ENCODE measurements around the gene OR1A1. TPM values are rescaled to one million over a fixed set of nuclear protein-coding genes. Genes with fewer than 3 reads are reported as not detected.
"Not testable (repeated sequence)": the region's sequence is repeated elsewhere in the genome, so short reads cannot be mapped to it uniquely, and the experiment has no call there.

The OR1A1 gene
- total RNA-seq, 1 experiment from 2014 or later, result not detected

DNA sequence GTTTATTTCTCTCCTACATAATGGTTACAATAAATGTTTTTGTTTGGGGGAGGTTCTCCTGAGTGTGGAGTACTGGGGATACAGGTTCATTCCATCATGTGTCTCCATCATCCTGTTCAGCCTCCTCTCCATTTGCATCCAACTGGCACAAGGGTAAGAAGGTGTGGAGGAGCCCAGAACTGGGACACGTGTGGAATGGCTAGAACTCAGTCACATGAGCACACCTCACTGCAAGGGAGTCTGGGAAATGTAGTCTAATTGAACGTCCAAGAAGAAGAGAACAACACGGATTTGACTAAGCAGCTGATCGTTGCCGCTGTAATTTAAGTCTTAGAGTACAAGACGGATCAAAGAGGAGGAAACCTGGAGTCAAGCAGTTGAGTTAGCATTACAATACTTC, 6.1 kb downstream of the OR1A1 start:
- DNase-seq (ENCODE audit: low read depth, low spot score), result peak; percentile 31
- no peak for TF ChIP-seq ELF1 (IDR thresholded peaks at IDR 0.05; ENCODE audit: borderline replicate concordance, low read depth)
- TF ChIP-seq, protein P1, sequence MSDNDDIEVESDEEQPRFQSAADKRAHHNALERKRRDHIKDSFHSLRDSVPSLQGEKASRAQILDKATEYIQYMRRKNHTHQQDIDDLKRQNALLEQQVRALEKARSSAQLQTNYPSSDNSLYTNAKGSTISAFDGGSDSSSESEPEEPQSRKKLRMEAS (IDR thresholded peaks at IDR 0.05), result peak; percentile 46; the same call in 1 of the 2 replicates
- TF ChIP-seq, protein P2, sequence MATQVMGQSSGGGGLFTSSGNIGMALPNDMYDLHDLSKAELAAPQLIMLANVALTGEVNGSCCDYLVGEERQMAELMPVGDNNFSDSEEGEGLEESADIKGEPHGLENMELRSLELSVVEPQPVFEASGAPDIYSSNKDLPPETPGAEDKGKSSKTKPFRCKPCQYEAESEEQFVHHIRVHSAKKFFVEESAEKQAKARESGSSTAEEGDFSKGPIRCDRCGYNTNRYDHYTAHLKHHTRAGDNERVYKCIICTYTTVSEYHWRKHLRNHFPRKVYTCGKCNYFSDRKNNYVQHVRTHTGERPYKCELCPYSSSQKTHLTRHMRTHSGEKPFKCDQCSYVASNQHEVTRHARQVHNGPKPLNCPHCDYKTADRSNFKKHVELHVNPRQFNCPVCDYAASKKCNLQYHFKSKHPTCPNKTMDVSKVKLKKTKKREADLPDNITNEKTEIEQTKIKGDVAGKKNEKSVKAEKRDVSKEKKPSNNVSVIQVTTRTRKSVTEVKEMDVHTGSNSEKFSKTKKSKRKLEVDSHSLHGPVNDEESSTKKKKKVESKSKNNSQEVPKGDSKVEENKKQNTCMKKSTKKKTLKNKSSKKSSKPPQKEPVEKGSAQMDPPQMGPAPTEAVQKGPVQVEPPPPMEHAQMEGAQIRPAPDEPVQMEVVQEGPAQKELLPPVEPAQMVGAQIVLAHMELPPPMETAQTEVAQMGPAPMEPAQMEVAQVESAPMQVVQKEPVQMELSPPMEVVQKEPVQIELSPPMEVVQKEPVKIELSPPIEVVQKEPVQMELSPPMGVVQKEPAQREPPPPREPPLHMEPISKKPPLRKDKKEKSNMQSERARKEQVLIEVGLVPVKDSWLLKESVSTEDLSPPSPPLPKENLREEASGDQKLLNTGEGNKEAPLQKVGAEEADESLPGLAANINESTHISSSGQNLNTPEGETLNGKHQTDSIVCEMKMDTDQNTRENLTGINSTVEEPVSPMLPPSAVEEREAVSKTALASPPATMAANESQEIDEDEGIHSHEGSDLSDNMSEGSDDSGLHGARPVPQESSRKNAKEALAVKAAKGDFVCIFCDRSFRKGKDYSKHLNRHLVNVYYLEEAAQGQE (IDR thresholded peaks at IDR 0.05; ENCODE audit: low read depth), result no peak
- Histone ChIP-seq H3K9me3 (ENCODE audit: control insufficient read depth in 1 of 2, insufficient read depth in 1 of 2, low read depth in 1 of 2, low read length in 2 of 2) (no peaks in the 10 kb centered on the region), H3K79me2 (ENCODE audit: insufficient read depth, low read length) (no peaks in the 10 kb centered on the region), H3K27me3 (ENCODE audit: insufficient read depth, low read length) (peaks cover 18% of the 10 kb centered on the region; the same call in 1 of the 2 replicates), H3K4me3 (replicated peaks in 1 of 2; ENCODE audit: low read depth in 1 of 2, low read length in 2 of 2) (no peak overlapping the region), H3K9me2 (ENCODE audit: insufficient read depth) (no peaks in the 10 kb centered on the region), H4K20me1 (ENCODE audit: insufficient read depth) (no peaks in the 10 kb centered on the region), H3K4me2 (ENCODE audit: low read length) (no peak overlapping the region), H3K4me1 (ENCODE audit: control insufficient read depth in 1 of 2, insufficient read depth in 2 of 2, low read length in 2 of 2) (no peaks in the 10 kb centered on the region), H2AFZ (ENCODE audit: low read depth, low read length, poor library complexity, severe bottlenecking) (no peak overlapping the region), H3K36me3 (ENCODE audit: control insufficient read depth in 1 of 2, insufficient read depth in 2 of 2, low read length in 2 of 2) (no peaks in the 10 kb centered on the region), H3K9ac (ENCODE audit: low read length) (no peak overlapping the region), H3K27ac (ENCODE audit: low read depth, low read length) (no peak overlapping the region)
- RAD21 ChIA-PET (ENCODE audit: low non-redundant PET in 1 of 2, low total read pairs in 2 of 2, uncharacterized antibody in 2 of 2, unreplicated experiment in 2 of 2), result no interaction called here
- intact Hi-C loops (cut with micrococcal nuclease), result no loop called here
- BruUV-seq (replicated peaks), result no TSS peak
- CTCF ChIA-PET, result no interaction called here
- POLR2A ChIA-PET, result no interaction called here
- ATAC-seq, result peak; percentile 76; the same call in 1 of the 2 replicates

DNA sequence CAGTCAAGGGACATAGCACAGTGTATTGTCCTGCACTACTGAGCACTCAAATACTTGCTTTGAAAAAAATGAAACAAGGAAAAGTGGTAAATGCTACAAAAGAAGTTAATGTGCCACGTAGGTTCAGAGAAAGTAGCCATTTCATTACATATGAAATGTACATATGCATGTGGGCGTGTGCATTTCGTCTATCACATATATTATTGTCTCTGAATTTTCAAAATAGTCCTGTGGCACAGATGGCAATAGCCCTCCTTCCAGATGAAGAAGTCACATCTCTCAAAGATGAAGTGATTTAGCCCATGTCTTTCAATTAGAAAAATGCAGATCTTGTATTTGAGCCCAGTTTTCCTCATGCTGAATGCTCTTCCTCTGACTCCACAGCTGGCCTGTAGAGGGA, 12.5 kb downstream of the OR1A1 start:
- POLR2A ChIA-PET; H3K9ac ChIP-seq (ENCODE audit: low read length); H3K27ac ChIP-seq (ENCODE audit: low read depth, low read length); RAD21 ChIA-PET (ENCODE audit: low non-redundant PET in 1 of 2, low total read pairs in 2 of 2, uncharacterized antibody in 2 of 2, unreplicated experiment in 2 of 2); H3K9me3 ChIP-seq (ENCODE audit: control insufficient read depth in 1 of 2, insufficient read depth in 1 of 2, low read depth in 1 of 2, low read length in 2 of 2); CTCF ChIA-PET; BruUV-seq (replicated peaks); ATAC-seq; H3K9me2 ChIP-seq (ENCODE audit: insufficient read depth); H3K79me2 ChIP-seq (ENCODE audit: insufficient read depth, low read length); DNase-seq (ENCODE audit: low read depth, low spot score); H3K4me3 ChIP-seq (replicated peaks in 1 of 2; ENCODE audit: low read depth in 1 of 2, low read length in 2 of 2); intact Hi-C loops (cut with micrococcal nuclease); H4K20me1 ChIP-seq (ENCODE audit: insufficient read depth); H2AFZ ChIP-seq (ENCODE audit: low read depth, low read length, poor library complexity, severe bottlenecking); H3K4me2 ChIP-seq (ENCODE audit: low read length); H3K4me1 ChIP-seq (ENCODE audit: control insufficient read depth in 1 of 2, insufficient read depth in 2 of 2, low read length in 2 of 2); H3K36me3 ChIP-seq (ENCODE audit: control insufficient read depth in 1 of 2, insufficient read depth in 2 of 2, low read length in 2 of 2): not testable (repeated sequence)
- H3K27me3 ChIP-seq (ENCODE audit: insufficient read depth, low read length), result peaks cover 11% of the 10 kb centered on the region; the same call in 1 of the 2 replicates

Measured in HCT116 (cell line).